T-helper 17 cell (primary cell): ENCODE data around the gene MRPS11. TPM values are rescaled to one million over a fixed set of nuclear protein-coding genes. Genes with fewer than 3 reads are reported as not detected.
"Not testable (repeated sequence)": the region's sequence is repeated elsewhere in the genome, so short reads cannot be mapped to it uniquely, and the experiment has no call there.

Source experiments
- ATAC-seq: fragments of 150-1000 bp; cut with Tn5 transposase; 2 replicates; pipeline ENCODE4 v1.10.0; 2021; ENCODE audit warnings: mild to moderate bottlenecking, moderate library complexity
- DNase-seq, 3 donors: peaks; one replicate each; pipeline versions ENCODE4 v3.0.0 to v3.0.0-alpha.2; 2020 to 2021
- H3K9me3 ChIP-seq: one replicate; pipeline ENCODE4 v1.7.0; 2013; ENCODE audit warnings: low read length, mild to moderate bottlenecking; ENCODE audit not compliant: control insufficient read depth, poor library complexity, severe bottlenecking
- H3K27ac Mint-ChIP-seq: one replicate; pipeline ENCODE4 v1.8.0; 2022; ENCODE audit warnings: mild to moderate bottlenecking, moderate library complexity, mixed read lengths
- H3K27me3 Mint-ChIP-seq: one replicate; pipeline ENCODE4 v1.8.0; 2022; ENCODE audit warnings: mixed read lengths
- H3K36me3 Mint-ChIP-seq: one replicate; pipeline ENCODE4 v1.8.0; 2022; ENCODE audit warnings: low read depth, mixed read lengths
- H3K4me1 Mint-ChIP-seq: one replicate; pipeline ENCODE4 v1.8.0; 2022; ENCODE audit warnings: mild to moderate bottlenecking, mixed read lengths
- H3K4me3 Mint-ChIP-seq: one replicate; pipeline ENCODE4 v1.8.0; 2022; ENCODE audit warnings: mild to moderate bottlenecking, moderate library complexity, mixed read lengths
- total RNA-seq, 4 donors: library from RNA in 2 of 4; stranded (reverse) in 2 of 4; gene quantifications; one replicate each; pipeline ENCODE4 v1.2.3 and lab custom pipeline; 2022 to 2026

The MRPS11 gene
- total RNA-seq, 2 donors from 2014 or later: 18.6 to 19.3 TPM

GRCh38 chr15:88512078-88512477, 44.6 kb downstream of the MRPS11 start:
- no peak for DNase-seq
- no peak overlapping the region for H3K27ac Mint-ChIP-seq
- peaks cover 30% of the 10 kb centered on the region for H3K36me3 Mint-ChIP-seq
- H3K9me3 ChIP-seq: no peaks in the 10 kb centered on the region
- no peaks in the 10 kb centered on the region for H3K27me3 Mint-ChIP-seq
- no peak overlapping the region for H3K4me3 Mint-ChIP-seq
- no peak for ATAC-seq
- no peaks in the 10 kb centered on the region for H3K4me1 Mint-ChIP-seq

GRCh38 chr15:88512601-88513000, 45.1 kb downstream of the MRPS11 start:
- H3K9me3 ChIP-seq: no peaks in the 10 kb centered on the region
- Mint-ChIP-seq H3K4me3 (no peak overlapping the region), H3K27me3 (no peaks in the 10 kb centered on the region), H3K36me3 (peaks cover 25% of the 10 kb centered on the region), H3K4me1 (no peaks in the 10 kb centered on the region), H3K27ac (no peak overlapping the region)
- no peak for ATAC-seq
- no peak for DNase-seq

GRCh38 chr15:88513195-88513594, 45.7 kb downstream of the MRPS11 start:
- H3K36me3 Mint-ChIP-seq: peaks cover 24% of the 10 kb centered on the region
- H3K27ac Mint-ChIP-seq: no peak overlapping the region
- ATAC-seq: no peak

DNA sequence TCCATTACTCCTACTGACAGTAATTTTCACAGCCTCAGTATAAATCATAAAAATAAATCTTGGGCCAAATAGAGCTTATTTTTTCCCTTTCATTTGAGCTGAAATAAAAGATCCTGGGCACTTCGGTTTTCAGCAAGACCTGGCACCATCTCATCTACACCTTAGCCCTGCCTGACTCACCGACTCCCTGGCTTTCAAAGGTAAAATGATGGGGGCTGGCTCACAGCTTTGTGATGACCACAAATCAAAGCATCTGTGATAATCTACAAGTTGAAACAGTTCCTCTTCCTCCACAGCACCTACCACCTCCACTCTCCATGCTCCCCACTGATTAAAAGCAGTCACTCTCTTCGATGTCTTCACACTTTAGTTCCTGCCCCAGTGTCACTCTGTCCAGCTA, 51.4 kb downstream of the MRPS11 start:
- DNase-seq (no peak), ATAC-seq (no peak)
- no peaks in the 10 kb centered on the region for H3K9me3 ChIP-seq
- Mint-ChIP-seq H3K27me3 (no peaks in the 10 kb centered on the region), H3K4me1 (no peaks in the 10 kb centered on the region), H3K36me3 (no peaks in the 10 kb centered on the region), H3K27ac (no peak overlapping the region), H3K4me3 (no peak overlapping the region)

More at GRCh38 chr15:88513195-88513594, 45.7 kb downstream of the MRPS11 start:
- Mint-ChIP-seq H3K27me3 (no peaks in the 10 kb centered on the region), H3K4me3 (no peak overlapping the region), H3K4me1 (no peaks in the 10 kb centered on the region)
- no peak for DNase-seq
- H3K9me3 ChIP-seq: no peaks in the 10 kb centered on the region

- not testable (repeated sequence) for H3K4me1 Mint-ChIP-seq, H3K27ac Mint-ChIP-seq, H3K4me3 Mint-ChIP-seq, H3K9me3 ChIP-seq, ATAC-seq, DNase-seq, H3K27me3 Mint-ChIP-seq, H3K36me3 Mint-ChIP-seq
These were observed 56.6 kb downstream of the MRPS11 start for GRCh38 chr15:88524094-88524493.

DNA sequence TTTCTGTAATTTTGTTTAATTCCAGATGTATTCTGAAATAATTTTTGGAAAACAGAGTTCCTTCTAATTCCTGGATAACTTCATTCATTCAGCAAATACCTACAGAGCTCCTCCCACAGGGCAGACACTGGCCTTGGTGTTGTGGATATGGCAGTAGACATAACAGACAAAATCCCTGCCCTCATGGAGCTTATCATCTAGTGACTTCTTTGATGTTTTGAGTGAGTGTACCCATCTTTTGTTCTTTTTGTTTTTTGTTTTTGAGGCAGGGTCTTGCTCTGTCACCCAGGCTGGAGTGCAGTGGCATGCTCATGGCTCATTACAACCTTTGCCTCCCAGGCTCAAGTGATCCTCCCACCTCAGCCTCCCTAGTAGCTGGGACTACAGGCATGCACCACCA, 57.9 kb downstream of the MRPS11 start:
- DNase-seq: no peak
- peaks cover 2% of the 10 kb centered on the region for H3K36me3 Mint-ChIP-seq
- no peaks in the 10 kb centered on the region for H3K9me3 ChIP-seq
- H3K27me3 Mint-ChIP-seq: no peaks in the 10 kb centered on the region
- no peak overlapping the region for H3K27ac Mint-ChIP-seq
- H3K4me1 Mint-ChIP-seq: no peaks in the 10 kb centered on the region
- ATAC-seq: no peak
- no peak overlapping the region for H3K4me3 Mint-ChIP-seq

GRCh38 chr15:88526247-88526879, 58.9 kb downstream of the MRPS11 start:
- H3K9me3 ChIP-seq: no peaks in the 10 kb centered on the region
- Mint-ChIP-seq H3K27me3 (no peaks in the 10 kb centered on the region), H3K36me3 (peaks cover 2% of the 10 kb centered on the region), H3K4me1 (no peaks in the 10 kb centered on the region), H3K4me3 (no peak overlapping the region), H3K27ac (no peak overlapping the region)
- ATAC-seq (no peak), DNase-seq (no peak)

GRCh38 chr15:88529021-88529630, 61.6 kb downstream of the MRPS11 start:
- DNase-seq (no peak), ATAC-seq (no peak)
- H3K9me3 ChIP-seq: no peaks in the 10 kb centered on the region
- no peak overlapping the region for H3K4me3 Mint-ChIP-seq
- H3K27ac Mint-ChIP-seq: no peak overlapping the region
- H3K27me3 Mint-ChIP-seq: no peaks in the 10 kb centered on the region
- H3K4me1 Mint-ChIP-seq: no peaks in the 10 kb centered on the region
- peaks cover 2% of the 10 kb centered on the region for H3K36me3 Mint-ChIP-seq

Other genes with a start within 250 kb of the MRPS11 start
- gene NTRK3, start 211.0 kb upstream of the MRPS11 start, total RNA-seq: not detected
- 10 to 100 TPM; 11.7 to 12.5 TPM for gene MRPL46, start 320 bp upstream of the MRPS11 start, total RNA-seq
- gene DET1, start 79.0 kb downstream of the MRPS11 start, total RNA-seq: 1 to 10 TPM; 1.9 to 3.6 TPM
- gene AEN, start 153.6 kb downstream of the MRPS11 start, total RNA-seq: 10 to 100 TPM; 32.2 to 41.0 TPM
- gene ISG20, start 171.3 kb downstream of the MRPS11 start, total RNA-seq: 100 to 1,000 TPM; 124 to 141 TPM